Neuron (in vitro differentiated cells): Measurements from ENCODE around the gene COL21A1.

Experiments
- H2AFZ ChIP-seq: one replicate; pipeline ENCODE4 v1.6.1; 2013; ENCODE audit warnings: low read depth, mild to moderate bottlenecking, inconsistent platforms, low read length, moderate library complexity
- H3K27me3 ChIP-seq: one replicate; pipeline ENCODE4 v1.6.1; 2013; ENCODE audit warnings: low read length; ENCODE audit not compliant: insufficient read depth
- H3K36me3 ChIP-seq: one replicate; pipeline ENCODE4 v1.6.1; 2013; ENCODE audit warnings: low read length; ENCODE audit not compliant: insufficient read depth
- H3K4me1 ChIP-seq: one replicate; pipeline ENCODE4 v1.6.1; 2013; ENCODE audit warnings: low read length; ENCODE audit not compliant: insufficient read depth
- H3K4me3 ChIP-seq: 2 replicates; pipeline ENCODE4 v1.5.1; 2013; ENCODE audit warnings: mild to moderate bottlenecking, low read length, moderate library complexity
- H3K9me3 ChIP-seq: one replicate; pipeline ENCODE4 v1.6.1; 2013; ENCODE audit warnings: low read length

Gene COL21A1

GRCh38 chr6:56246881-56247653 is at the start of gene COL21A1:
COL21A1 (minus strand) TSS chr6:56247580; CDS start chr6:56182618, 64,962 bp downstream.
- Histone ChIP-seq H3K9me3 (no peaks in the 10 kb centered on the region), H3K27me3 (peaks cover 31% of the 10 kb centered on the region), H3K36me3 (no peaks in the 10 kb centered on the region), H3K4me3 (no peak within 1 kb of the TSS), H3K4me1 (peaks cover 2% of the 10 kb centered on the region), H2AFZ (no peak within 1 kb of the TSS)

GRCh38 chr6:56293781-56294180 is 46.4 kb upstream of the COL21A1 start:
- H2AFZ ChIP-seq, result no peak overlapping the region
- H3K4me1 ChIP-seq, result peaks cover 15% of the 10 kb centered on the region
- H3K27me3 ChIP-seq, result no peaks in the 10 kb centered on the region
- H3K4me3 ChIP-seq, result no peak overlapping the region
- no peaks in the 10 kb centered on the region for H3K36me3 ChIP-seq
- H3K9me3 ChIP-seq, result no peaks in the 10 kb centered on the region

- no peaks in the 10 kb centered on the region for H3K36me3 ChIP-seq
- H3K4me1 ChIP-seq, result peaks cover 15% of the 10 kb centered on the region
- H3K27me3 ChIP-seq, result no peaks in the 10 kb centered on the region
- H2AFZ ChIP-seq, result no peak overlapping the region
- no peak overlapping the region for H3K4me3 ChIP-seq
- no peaks in the 10 kb centered on the region for H3K9me3 ChIP-seq
These were observed 45.3 kb upstream of the COL21A1 start for GRCh38 chr6:56292505-56293181.

- no peaks in the 10 kb centered on the region for H3K9me3 ChIP-seq
- no peaks in the 10 kb centered on the region for H3K27me3 ChIP-seq
- H3K4me1 ChIP-seq, result peaks cover 15% of the 10 kb centered on the region
- H3K4me3 ChIP-seq, result no peak overlapping the region
- no peak overlapping the region for H2AFZ ChIP-seq
- no peaks in the 10 kb centered on the region for H3K36me3 ChIP-seq
These were observed 44.0 kb upstream of the COL21A1 start for GRCh38 chr6:56291302-56291917.

GRCh38 chr6:56289721-56290120 is 42.3 kb upstream of the COL21A1 start:
- Histone ChIP-seq H3K27me3 (no peaks in the 10 kb centered on the region), H2AFZ (no peak overlapping the region), H3K9me3 (no peaks in the 10 kb centered on the region), H3K4me3 (no peak overlapping the region), H3K4me1 (peaks cover 15% of the 10 kb centered on the region), H3K36me3 (no peaks in the 10 kb centered on the region)

- no peaks in the 10 kb centered on the region for H3K36me3 ChIP-seq
- H3K4me1 ChIP-seq, result peaks cover 8% of the 10 kb centered on the region
- H3K9me3 ChIP-seq, result no peaks in the 10 kb centered on the region
- no peak overlapping the region for H3K4me3 ChIP-seq
- H3K27me3 ChIP-seq, result no peaks in the 10 kb centered on the region
- no peak overlapping the region for H2AFZ ChIP-seq
These were observed 41.0 kb upstream of the COL21A1 start for GRCh38 chr6:56288347-56288746.

- Histone ChIP-seq H3K9me3 (no peaks in the 10 kb centered on the region), H3K36me3 (no peaks in the 10 kb centered on the region), H3K27me3 (no peaks in the 10 kb centered on the region), H3K4me1 (peaks cover 15% of the 10 kb centered on the region), H2AFZ (no peak overlapping the region), H3K4me3 (no peak overlapping the region)
These were observed 35.0 kb upstream of the COL21A1 start for GRCh38 chr6:56282391-56282790.

- peaks cover 15% of the 10 kb centered on the region for H3K4me1 ChIP-seq
- no peaks in the 10 kb centered on the region for H3K27me3 ChIP-seq
- no peaks in the 10 kb centered on the region for H3K9me3 ChIP-seq
- no peaks in the 10 kb centered on the region for H3K36me3 ChIP-seq
- H2AFZ ChIP-seq, result no peak overlapping the region
- no peak overlapping the region for H3K4me3 ChIP-seq
These were observed 32.7 kb upstream of the COL21A1 start for GRCh38 chr6:56280126-56280525.

GRCh38 chr6:56279331-56280080 is 32.1 kb upstream of the COL21A1 start:
- Histone ChIP-seq H2AFZ (no peak overlapping the region), H3K4me3 (no peak overlapping the region), H3K9me3 (no peaks in the 10 kb centered on the region), H3K36me3 (no peaks in the 10 kb centered on the region), H3K4me1 (peaks cover 15% of the 10 kb centered on the region), H3K27me3 (no peaks in the 10 kb centered on the region)

GRCh38 chr6:56278171-56278591 is 30.8 kb upstream of the COL21A1 start:
- H3K4me3 ChIP-seq, result no peak overlapping the region

GRCh38 chr6:56270812-56271441 is 23.5 kb upstream of the COL21A1 start:
- no peaks in the 10 kb centered on the region for H3K4me1 ChIP-seq
- no peaks in the 10 kb centered on the region for H3K36me3 ChIP-seq
- no peak overlapping the region for H2AFZ ChIP-seq
- no peak overlapping the region for H3K4me3 ChIP-seq
- H3K9me3 ChIP-seq, result no peaks in the 10 kb centered on the region
- no peaks in the 10 kb centered on the region for H3K27me3 ChIP-seq

More at GRCh38 chr6:56278171-56278591, 30.8 kb upstream of the COL21A1 start:
- H3K4me1 ChIP-seq, result peaks cover 15% of the 10 kb centered on the region
- H3K36me3 ChIP-seq, result no peaks in the 10 kb centered on the region
- no peaks in the 10 kb centered on the region for H3K9me3 ChIP-seq
- no peak overlapping the region for H2AFZ ChIP-seq
- H3K27me3 ChIP-seq, result no peaks in the 10 kb centered on the region

- no peak overlapping the region for H2AFZ ChIP-seq
- H3K4me1 ChIP-seq, result no peaks in the 10 kb centered on the region
- no peaks in the 10 kb centered on the region for H3K27me3 ChIP-seq
- no peaks in the 10 kb centered on the region for H3K36me3 ChIP-seq
- no peaks in the 10 kb centered on the region for H3K9me3 ChIP-seq
- no peak overlapping the region for H3K4me3 ChIP-seq
These were observed 20.9 kb upstream of the COL21A1 start for GRCh38 chr6:56268266-56268665.
